DMS 273 (cell line): ENCODE measurements around the gene ADGRA1.

Source experiments
- DNase-seq: peaks from one replicate; lab custom pipeline; 2025; ENCODE audit not compliant: unreplicated experiment; lab: John Stamatoyannopoulos, UW

The ADGRA1 gene

GRCh38 chr10:133075346-133076137 is 12.2 kb upstream of the ADGRA1 start:
- DNase-seq = no peak

DNA sequence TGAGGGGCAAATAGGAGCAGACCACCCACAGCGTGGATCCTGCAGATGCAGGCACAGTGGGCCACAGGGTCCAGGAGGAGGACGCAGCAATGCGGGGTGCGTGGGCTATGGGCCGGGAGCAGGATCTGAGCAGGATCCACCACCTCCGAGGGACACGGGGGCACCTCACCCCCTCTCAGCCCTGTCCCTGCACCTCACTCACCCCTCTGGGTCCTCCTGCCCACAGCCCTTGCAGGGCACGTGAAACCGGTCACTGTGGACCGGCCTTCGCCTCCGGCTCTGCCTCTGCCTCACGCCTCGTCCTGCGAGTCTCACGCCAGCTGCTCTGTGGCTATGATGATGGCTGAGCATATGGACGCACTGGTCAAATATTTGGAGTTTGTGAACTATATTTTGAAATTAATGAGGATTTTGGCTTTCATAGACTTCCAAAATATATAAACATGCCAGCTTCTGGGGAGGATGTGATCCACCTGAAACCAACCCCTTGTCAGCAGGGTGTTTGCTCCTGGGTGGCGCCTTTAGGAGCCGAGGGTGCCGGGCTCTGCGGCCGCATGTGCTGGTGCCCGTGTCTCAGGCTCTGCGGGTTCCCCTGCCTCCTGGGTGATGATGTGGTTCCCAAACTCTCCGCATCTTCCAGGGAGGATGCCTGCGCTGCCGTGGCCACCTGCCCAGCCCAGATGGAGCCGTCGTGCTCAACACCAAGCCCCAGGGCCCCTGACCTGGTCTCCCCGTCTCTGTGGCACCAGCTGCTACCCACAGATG is 11.3 kb upstream of the ADGRA1 start:
- no peak for DNase-seq

- DNase-seq = no peak
Measured at GRCh38 chr10:133079836-133080682, 7.7 kb upstream of the ADGRA1 start.

- DNase-seq = no peak
Measured at GRCh38 chr10:133080683-133081040, 7.1 kb upstream of the ADGRA1 start.

GRCh38 chr10:133081636-133082035 is 6.1 kb upstream of the ADGRA1 start:
- DNase-seq = no peak

DNA sequence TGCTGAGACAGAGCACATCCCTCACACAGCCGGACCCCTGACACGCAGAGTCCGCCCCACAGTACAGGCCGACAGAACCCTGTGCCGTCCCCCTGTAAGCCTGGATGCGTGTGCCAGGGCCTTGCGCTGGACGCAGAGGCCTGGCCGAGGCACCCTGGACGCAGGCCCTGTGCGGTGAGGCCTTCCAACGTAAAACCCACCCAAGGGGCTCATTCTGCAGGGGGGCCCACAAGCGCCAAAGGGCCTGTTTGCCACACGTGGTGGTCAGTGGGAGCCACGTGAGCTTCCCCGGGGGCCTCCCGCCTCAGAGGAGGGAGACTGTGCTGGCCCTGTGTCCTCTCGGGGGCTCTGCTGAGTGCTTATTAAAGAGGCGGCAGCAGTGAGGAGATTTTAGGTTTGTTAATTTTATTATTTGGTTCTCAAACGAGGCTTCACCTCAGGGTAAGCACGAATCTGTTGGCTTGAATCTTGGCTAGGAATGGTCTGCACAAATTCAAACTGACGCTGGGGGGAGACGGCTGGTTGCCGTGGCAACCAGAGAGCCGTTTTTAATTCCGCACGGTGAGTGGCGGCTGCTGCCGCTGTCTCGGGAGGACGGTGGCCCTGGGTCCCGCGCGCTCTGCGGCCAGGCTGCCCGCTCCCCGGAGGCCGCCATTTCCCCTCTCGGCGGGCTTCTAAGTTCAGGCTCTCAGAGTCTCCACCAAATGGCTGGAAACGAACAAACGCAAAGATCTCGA is 4.9 kb upstream of the ADGRA1 start:
- DNase-seq = peak; percentile 16

DNA sequence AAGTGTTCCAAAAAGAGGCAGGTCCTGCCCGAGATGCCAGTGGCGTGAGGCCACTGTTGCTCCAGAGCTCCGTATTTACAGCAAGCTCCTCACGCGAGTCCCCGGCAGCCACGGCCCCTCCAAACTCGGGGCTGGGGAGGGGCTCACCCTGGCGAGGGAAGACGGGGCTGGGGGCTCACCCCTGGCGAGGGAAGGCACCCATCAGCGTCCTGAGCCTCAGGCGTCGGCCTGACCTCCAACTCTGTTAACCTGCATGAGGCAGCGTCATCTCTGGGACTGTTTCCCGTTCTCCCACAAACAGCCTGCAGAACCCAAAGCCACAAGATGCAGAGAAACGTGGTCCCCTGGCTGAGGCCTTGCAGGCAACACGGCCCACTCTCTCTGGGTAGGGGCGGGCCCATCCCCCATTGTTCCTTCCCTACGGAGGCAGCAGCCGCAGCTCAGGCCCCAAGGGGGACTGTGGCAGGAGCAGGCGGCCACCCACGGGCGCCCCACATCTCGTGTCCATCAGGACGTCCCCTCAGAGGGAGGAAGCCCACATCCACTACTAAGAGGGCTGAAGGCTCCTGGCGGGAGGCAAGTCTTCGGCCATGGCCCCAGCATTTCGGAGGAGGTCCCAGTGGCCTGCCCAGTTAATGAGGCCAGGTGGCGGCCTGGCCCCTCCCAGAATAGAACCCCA is 4.2 kb upstream of the ADGRA1 start:
- no peak for DNase-seq

GRCh38 chr10:133084491-133084890 is 3.2 kb upstream of the ADGRA1 start:
- DNase-seq = no peak

DNA sequence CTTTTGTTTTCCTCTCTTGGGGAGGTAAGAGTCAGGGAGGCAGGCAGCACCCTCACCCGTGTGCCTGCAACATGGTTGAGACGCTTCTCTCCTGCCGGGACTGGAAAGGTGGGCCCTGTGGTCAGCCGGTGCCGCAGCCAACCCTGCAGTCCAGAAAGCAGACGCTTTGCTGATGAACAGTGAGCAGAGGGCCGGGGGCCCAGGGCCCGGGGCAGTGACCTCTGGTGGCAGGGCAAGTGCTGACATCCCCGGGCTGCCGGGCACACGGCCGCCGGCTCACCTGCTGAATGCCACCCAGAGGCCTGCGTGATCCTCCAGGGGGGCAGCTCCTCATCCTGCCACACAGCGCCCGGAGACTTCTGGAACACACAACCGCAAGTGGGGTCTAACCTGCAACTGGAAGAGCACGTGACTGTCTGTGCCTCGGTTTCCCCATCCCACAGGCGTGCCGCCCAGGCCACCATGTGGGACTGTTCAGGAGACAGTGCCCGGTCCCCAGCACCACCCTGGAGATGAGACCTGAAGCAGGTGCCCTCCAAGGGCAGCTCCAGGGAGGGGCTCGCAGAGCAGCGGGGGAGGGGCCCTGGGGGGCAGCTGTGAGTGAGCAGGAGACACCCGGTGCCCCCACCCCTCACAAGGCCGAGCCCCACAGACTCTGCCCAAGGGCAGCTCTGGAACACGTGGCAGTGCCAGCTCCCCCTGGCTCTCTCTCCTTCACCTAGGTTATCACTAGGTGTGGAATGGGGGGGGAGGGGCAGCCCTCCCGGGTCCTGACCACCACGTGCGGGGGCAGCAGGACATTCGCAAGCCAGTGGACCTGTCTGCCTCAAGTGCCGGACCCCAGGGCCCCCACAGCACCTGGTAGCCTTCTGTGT is 2.2 kb upstream of the ADGRA1 start:
- no peak for DNase-seq

DNA sequence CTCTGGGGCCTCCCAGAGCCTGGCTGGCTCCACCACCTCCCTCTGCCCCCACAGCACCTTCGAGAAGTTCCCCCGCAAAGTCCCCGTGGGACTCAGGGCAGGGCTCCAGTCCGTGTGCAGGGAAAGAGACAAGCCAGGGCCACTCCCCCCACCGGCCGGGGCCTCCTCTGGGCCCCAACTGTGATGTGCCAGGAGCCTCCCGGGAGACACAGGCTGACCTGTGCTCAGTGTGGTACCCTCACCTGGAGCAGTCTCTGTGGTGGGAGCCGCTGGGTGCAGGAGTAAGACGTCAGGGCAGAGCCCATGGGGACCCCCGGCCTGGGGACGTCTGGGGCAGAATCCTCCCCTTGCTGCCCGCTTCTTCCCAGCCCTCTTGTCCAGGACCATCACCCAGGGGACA is 1.5 kb upstream of the ADGRA1 start:
- no peak for DNase-seq

DNA sequence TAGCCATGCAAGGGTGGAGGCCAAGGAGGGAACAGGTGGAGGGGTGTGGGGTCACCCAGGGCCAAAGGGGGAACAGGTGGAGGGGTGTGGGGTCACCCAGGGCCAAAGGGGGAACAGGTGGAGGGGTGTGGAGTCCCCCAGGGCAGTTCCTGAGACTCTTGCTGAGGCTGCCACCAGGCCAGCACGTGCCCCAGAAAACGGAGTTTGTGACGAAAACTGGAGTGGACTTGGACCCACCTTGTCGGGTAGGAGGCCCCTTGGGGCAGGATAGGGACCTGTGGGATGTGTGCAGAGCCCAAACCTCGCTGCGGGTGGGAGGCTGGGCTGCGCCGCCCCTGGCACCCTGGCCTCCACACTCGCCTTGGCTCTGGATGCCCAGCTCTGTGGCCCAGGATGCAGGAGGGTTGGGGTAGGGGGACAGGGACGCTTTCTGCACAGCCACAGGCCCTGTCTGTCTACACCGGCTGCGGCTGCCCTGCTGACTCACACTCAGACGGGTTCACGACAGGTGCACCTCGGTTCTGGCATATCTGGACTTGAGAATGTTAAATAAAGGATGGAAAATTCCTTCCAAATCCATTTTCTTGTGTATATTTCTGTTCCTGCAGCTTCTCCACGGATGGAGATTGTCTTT is 562 bp upstream of the ADGRA1 start:
- no peak for DNase-seq

DNA sequence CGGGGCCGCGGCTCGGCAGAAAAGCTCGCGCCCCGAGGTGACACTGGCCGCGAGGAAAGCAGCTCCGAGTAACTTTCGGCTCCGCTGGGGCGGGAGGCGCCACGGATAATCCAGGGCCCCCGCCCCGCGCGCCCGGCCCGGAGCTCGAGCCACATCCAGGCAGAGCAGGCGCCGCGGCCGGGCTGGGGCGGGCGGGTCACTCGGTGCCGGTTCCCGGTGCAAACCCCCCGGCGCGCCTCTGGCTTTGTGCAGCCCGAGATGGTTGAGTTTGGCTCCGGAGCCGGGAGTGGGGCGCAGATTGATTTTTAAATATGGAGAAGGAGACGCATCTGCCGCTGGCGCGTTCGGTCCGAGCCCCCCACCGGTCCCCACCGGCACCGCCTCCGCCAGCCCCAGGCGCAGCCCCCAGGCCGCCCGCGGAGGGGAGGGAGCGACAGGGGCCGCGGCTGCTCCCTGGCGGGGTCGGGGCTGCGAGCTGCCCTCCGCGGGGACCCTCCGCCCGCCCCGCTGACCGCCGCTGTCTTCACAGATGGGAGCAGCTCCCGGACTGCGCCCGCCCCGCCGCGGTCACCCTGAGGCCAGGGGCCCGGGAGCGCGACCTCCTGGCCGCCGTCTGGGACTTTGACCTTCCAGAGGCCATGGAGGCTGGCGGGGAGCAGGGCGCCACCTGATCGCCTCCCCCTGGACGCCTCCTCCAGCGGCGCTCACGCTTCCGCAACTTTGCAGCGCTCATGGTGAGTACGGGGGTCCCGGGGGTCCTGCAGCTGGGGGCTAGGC is 643 bp downstream of the ADGRA1 start:
- no peak for DNase-seq

DNA sequence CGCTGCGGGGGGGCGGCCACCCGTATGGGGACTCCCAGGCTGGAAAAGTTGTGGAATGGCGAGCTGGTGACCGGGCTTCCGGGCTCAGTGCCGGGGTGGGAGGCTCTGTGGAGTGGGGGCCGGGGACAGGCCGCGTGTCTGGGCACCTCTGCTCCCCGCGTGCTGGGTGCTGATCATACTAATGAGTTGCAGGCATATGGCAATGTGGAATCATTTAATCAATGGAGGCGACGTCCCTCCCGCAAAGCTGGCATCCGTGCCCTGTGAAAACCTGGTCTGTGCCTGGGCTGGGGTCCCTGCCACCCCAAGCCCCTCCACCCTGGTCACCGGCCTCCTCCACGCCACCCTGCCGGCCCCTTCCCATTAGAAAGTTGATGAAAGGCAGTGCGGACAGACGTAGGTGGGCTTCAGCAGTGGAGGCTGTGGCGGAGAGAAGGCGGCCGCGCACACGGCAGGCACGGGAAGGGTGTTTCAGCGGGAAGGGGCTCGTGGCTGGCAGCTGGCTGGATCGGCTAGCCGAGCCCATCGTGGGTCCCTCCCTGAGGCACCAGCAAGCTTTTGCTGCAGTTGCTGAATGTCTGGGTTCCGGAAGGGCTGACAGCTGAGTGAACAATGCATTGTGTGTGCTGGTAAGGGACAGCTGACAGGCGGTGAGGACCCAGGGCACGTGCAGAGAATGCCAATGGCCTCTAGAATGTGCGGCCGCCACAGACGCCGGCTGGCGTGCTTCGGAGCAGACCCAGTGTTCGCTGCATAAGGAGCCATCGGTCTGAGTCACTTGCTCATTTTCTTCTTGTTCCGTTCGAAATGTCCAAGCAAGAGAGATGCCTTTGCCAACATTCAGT is 1.5 kb downstream of the ADGRA1 start:
- no peak for DNase-seq

- no peak for DNase-seq
Measured at GRCh38 chr10:133090101-133090500, 2.4 kb downstream of the ADGRA1 start.

DNA sequence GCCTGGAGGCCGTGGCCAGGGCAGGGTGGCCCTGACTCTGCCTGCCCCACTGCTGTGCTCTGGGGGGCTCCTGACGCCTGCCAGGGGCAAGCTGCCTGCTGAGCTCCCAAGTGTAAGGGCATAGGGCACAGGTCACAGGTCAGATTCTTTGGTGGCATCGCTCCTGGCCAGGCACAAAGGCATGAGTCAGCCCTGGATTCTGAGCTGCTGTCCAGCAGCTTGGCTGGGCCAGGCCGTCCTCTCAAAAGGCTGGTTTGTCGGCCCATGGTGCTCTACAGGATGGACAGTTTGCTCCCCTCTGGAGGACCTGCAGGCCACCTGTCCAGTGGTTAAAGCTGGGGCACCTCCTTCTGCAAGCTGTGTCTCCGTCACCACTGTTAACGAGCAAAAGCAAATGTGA is 2.9 kb downstream of the ADGRA1 start:
- no peak for DNase-seq

DNA sequence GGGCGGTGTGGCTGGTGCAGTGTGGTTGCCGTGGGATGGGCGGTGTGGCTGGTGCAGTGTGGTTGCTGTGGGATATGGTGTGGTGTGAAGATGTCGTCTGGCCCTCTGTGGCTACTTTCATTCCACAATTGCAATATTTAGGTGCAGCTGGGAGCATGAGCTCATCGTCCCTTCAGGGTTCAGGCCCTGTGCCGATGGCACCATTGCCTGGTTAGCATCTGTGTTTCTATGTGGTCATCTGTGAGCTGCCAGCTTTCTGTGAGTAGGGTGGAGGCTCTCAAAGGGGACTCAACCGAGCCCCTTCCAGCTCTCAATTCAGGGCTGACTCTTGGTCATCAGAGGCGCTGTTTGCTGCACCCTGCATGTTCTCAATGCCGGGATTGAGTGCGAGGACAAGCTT is 3.6 kb downstream of the ADGRA1 start:
- DNase-seq = no peak

DNA sequence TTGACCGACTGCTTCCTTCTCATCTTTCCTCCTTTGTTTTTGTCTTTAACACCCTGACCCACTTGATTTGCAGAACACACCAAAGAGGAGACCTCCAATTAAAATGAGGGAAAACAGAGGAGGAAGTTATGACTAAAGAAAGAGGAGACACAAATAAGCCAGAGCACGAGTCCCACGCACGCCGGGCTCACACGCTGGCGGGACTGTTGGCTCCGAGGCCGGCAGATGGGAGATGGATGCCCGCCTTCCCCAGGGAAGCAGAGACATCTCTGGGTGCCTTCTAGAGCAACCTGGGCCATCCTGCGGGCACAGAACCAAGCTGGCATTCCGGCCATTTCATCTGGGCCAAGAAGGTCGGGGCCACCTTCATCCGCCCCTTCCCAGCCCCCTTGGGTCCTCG is 5.6 kb downstream of the ADGRA1 start:
- no peak for DNase-seq
